GM23338 (cell line): ENCODE results near the gene SLC25A29. TPM values are rescaled to one million over a fixed set of nuclear protein-coding genes. Genes with fewer than 3 reads are reported as not detected.

Source experiments
- ATAC-seq: fragments of 200-7000 bp; cut with Tn5 transposase; 3 replicates; pipeline ENCODE4 v1.9.1; 2020
- DNase-seq: peaks from one replicate; pipeline ENCODE4 v3.0.0-alpha.2; 2015; ENCODE audit warnings: low spot score
- H2AFZ ChIP-seq: fragments of 200-600 bp; sonication (generic); 2 replicates; pipeline ENCODE4 v1.8.0; 2016; ENCODE audit warnings: antibody characterized with exemption, mild to moderate bottlenecking, moderate library complexity
- H3F3A ChIP-seq: fragments of 200-600 bp; sonication (generic); replicated peaks from 2 replicates; pipeline ENCODE4 v1.8.0; 2017; ENCODE audit warnings: antibody characterized with exemption, mixed run types, low read depth
- H3K27ac ChIP-seq: fragments of 200-600 bp; sonication (generic); 2 replicates; pipeline ENCODE4 v1.6.1; 2016; ENCODE audit warnings: low read depth
- H3K27me3 ChIP-seq: fragments of 200-600 bp; sonication (generic); 2 replicates; pipeline ENCODE4 v1.8.0; 2016; ENCODE audit warnings: mild to moderate bottlenecking, mixed run types, moderate library complexity; ENCODE audit not compliant: insufficient read depth
- H3K36me3 ChIP-seq: fragments of 200-600 bp; sonication (generic); 2 replicates; pipeline ENCODE4 v1.8.0; 2016; ENCODE audit warnings: mild to moderate bottlenecking; ENCODE audit not compliant: insufficient read depth
- H3K4me1 ChIP-seq: fragments of 200-600 bp; sonication (generic); 2 replicates; pipeline ENCODE4 v1.8.0; 2016; ENCODE audit warnings: mild to moderate bottlenecking, moderate library complexity; ENCODE audit not compliant: insufficient read depth
- H3K4me2 ChIP-seq: fragments of 200-600 bp; sonication (generic); 2 replicates; pipeline ENCODE4 v1.7.1; 2017; ENCODE audit warnings: mixed run types
- H3K4me3 ChIP-seq: fragments of 200-600 bp; sonication (generic); 2 replicates; pipeline ENCODE4 v1.6.1; 2016; ENCODE audit warnings: mixed run types
- H3K79me2 ChIP-seq: fragments of 200-600 bp; sonication (generic); replicated peaks from 2 replicates; pipeline ENCODE4 v1.8.0; 2017; ENCODE audit warnings: mild to moderate bottlenecking; ENCODE audit not compliant: insufficient read depth
- H3K9me2 ChIP-seq: fragments of 200-600 bp; sonication (generic); 2 replicates; pipeline ENCODE4 v1.8.0; 2017; ENCODE audit not compliant: insufficient read depth
- H4K20me1 ChIP-seq: fragments of 200-600 bp; sonication (generic); replicated peaks from 2 replicates; pipeline ENCODE4 v1.8.0; 2017; ENCODE audit warnings: mild to moderate bottlenecking; ENCODE audit not compliant: insufficient read depth
- H3K27ac Mint-ChIP-seq: 2 replicates; pipeline ENCODE4 v1.8.0; 2020; ENCODE audit warnings: inconsistent platforms, mild to moderate bottlenecking, moderate library complexity, mixed read lengths
- H3K27me3 Mint-ChIP-seq: 3 replicates; pipeline ENCODE4 v1.8.0; 2022; ENCODE audit warnings: low read depth, mild to moderate bottlenecking, moderate library complexity, mixed read lengths, inconsistent platforms; ENCODE audit not compliant: insufficient read depth, poor library complexity
- H3K36me3 Mint-ChIP-seq: 3 replicates; pipeline ENCODE4 v1.8.0; 2021; ENCODE audit warnings: low read depth, mild to moderate bottlenecking, inconsistent platforms, moderate library complexity, mixed read lengths
- H3K4me1 Mint-ChIP-seq: 3 replicates; pipeline ENCODE4 v1.8.0; 2020; ENCODE audit warnings: mild to moderate bottlenecking, inconsistent platforms, mixed read lengths
- H3K4me3 Mint-ChIP-seq: 3 replicates; pipeline ENCODE4 v1.8.0; 2021; ENCODE audit warnings: moderate library complexity, mild to moderate bottlenecking, inconsistent platforms, mixed read lengths
- H3K9me3 Mint-ChIP-seq: 3 replicates; pipeline ENCODE4 v1.8.0; 2020; ENCODE audit warnings: moderate library complexity, mild to moderate bottlenecking, inconsistent platforms, mixed read lengths
- ZNF114 ChIP-seq: fragments of 250-450 bp; sonication (Bioruptor Pico); IDR thresholded peaks from 2 replicates; pipeline ENCODE4 v1.5.0; 2020; ENCODE audit warnings: mild to moderate bottlenecking, moderate library complexity
- polyA plus RNA-seq: library from polyadenylated mRNA; unstranded; fragments of >200 nt; fragmentation: Nextera tagmentation; extraction: Ambion mirVana; gene quantifications from 2 replicates; pipeline ENCODE4 v1.2.1, GENCODE V29; 2016
- total RNA-seq: library from RNA; depleted of rRNA; stranded (reverse); fragments of >200 nt; shearing (Covaris generic); gene quantifications from 2 replicates; pipeline ENCODE4 v1.2.3, GENCODE V29; 2014
- TF ChIP-seq, protein P1 (sequence below): fragments of 250-450 bp; sonication (Bioruptor Pico); IDR thresholded peaks from 2 replicates; pipeline ENCODE4 v1.5.0; 2020; ENCODE audit warnings: mild to moderate bottlenecking, moderate library complexity
- TF ChIP-seq, protein P2 (sequence below): IDR thresholded peaks from one replicate; pipeline ENCODE4 v1.6.1; 2018; ENCODE audit warnings: antibody characterized with exemption; ENCODE audit not compliant: unreplicated experiment
- TF ChIP-seq, protein P3 (sequence below), 2 experiments: fragments of 200-600 bp in 1 of 2; sonication (generic) in 1 of 2; conservative IDR thresholded peaks; 2 replicates each; pipeline versions ENCODE4 v1.5.1 to v1.6.1; 2016 to 2017; ENCODE audit warnings: antibody characterized with exemption in 2 of 2, low read depth in 2 of 2, mild to moderate bottlenecking in 2 of 2, moderate library complexity in 1 of 2

Gene SLC25A29
- total and polyA plus RNA-seq, 2 experiments from 2014 or later, result 65.6 to 206 TPM

DNA sequence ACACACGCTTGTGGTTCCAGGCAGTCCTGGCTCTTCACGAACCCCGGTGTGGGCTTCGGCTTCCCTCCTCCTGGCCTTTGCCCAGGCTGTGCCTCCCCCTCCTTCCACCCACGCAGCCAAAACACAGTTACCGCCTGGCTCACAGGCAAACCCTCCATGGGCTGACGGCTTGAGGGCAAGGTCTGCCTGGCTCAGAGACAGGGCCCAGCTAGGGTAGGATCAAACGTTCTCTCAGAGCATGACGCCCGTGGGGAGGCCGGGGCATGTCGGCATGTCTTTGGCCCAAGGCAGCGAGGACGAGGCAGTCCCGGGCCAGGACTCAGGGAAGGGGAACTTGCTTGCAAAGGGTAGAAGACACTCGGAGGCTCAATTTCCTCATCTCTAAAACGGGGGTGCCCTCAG, 19.0 kb upstream of the SLC25A29 start:
- H3K27ac Mint-ChIP-seq, result no peak overlapping the region
- peaks cover 3% of the 10 kb centered on the region; the same call in 2 of the 3 replicates for H3K4me1 Mint-ChIP-seq
- no peaks in the 10 kb centered on the region for H3K36me3 ChIP-seq
- no peak overlapping the region for H3K4me3 Mint-ChIP-seq
- ATAC-seq, result no peak
- H3K9me3 Mint-ChIP-seq, result no peaks in the 10 kb centered on the region
- H2AFZ ChIP-seq, result no peak overlapping the region
- H3K4me3 ChIP-seq, result no peak overlapping the region
- peaks cover 9% of the 10 kb centered on the region for H3K27me3 Mint-ChIP-seq
- H3K27ac ChIP-seq, result no peak overlapping the region
- no peak for TF ChIP-seq ZNF114 (CRISPR knock-in tag)
- TF ChIP-seq, protein P1, sequence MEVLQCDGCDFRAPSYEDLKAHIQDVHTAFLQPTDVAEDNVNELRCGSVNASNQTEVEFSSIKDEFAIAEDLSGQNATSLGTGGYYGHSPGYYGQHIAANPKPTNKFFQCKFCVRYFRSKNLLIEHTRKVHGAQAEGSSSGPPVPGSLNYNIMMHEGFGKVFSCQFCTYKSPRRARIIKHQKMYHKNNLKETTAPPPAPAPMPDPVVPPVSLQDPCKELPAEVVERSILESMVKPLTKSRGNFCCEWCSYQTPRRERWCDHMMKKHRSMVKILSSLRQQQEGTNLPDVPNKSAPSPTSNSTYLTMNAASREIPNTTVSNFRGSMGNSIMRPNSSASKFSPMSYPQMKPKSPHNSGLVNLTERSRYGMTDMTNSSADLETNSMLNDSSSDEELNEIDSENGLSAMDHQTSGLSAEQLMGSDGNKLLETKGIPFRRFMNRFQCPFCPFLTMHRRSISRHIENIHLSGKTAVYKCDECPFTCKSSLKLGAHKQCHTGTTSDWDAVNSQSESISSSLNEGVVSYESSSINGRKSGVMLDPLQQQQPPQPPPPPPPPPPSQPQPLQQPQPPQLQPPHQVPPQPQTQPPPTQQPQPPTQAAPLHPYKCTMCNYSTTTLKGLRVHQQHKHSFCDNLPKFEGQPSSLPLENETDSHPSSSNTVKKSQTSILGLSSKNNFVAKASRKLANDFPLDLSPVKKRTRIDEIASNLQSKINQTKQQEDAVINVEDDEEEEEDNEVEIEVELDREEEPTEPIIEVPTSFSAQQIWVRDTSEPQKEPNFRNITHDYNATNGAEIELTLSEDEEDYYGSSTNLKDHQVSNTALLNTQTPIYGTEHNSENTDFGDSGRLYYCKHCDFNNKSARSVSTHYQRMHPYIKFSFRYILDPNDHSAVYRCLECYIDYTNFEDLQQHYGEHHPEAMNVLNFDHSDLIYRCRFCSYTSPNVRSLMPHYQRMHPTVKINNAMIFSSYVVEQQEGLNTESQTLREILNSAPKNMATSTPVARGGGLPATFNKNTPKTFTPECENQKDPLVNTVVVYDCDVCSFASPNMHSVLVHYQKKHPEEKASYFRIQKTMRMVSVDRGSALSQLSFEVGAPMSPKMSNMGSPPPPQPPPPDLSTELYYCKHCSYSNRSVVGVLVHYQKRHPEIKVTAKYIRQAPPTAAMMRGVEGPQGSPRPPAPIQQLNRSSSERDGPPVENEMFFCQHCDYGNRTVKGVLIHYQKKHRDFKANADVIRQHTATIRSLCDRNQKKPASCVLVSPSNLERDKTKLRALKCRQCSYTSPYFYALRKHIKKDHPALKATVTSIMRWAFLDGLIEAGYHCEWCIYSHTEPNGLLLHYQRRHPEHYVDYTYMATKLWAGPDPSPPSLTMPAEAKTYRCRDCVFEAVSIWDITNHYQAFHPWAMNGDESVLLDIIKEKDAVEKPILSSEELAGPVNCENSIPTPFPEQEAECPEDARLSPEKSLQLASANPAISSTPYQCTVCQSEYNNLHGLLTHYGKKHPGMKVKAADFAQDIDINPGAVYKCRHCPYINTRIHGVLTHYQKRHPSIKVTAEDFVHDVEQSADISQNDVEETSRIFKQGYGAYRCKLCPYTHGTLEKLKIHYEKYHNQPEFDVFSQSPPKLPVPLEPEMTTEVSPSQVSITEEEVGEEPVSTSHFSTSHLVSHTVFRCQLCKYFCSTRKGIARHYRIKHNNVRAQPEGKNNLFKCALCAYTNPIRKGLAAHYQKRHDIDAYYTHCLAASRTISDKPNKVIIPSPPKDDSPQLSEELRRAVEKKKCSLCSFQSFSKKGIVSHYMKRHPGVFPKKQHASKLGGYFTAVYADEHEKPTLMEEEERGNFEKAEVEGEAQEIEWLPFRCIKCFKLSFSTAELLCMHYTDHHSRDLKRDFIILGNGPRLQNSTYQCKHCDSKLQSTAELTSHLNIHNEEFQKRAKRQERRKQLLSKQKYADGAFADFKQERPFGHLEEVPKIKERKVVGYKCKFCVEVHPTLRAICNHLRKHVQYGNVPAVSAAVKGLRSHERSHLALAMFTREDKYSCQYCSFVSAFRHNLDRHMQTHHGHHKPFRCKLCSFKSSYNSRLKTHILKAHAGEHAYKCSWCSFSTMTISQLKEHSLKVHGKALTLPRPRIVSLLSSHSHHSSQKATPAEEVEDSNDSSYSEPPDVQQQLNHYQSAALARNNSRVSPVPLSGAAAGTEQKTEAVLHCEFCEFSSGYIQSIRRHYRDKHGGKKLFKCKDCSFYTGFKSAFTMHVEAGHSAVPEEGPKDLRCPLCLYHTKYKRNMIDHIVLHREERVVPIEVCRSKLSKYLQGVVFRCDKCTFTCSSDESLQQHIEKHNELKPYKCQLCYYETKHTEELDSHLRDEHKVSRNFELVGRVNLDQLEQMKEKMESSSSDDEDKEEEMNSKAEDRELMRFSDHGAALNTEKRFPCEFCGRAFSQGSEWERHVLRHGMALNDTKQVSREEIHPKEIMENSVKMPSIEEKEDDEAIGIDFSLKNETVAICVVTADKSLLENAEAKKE (CRISPR knock-in tag), result no peak
- TF ChIP-seq, protein P2, sequence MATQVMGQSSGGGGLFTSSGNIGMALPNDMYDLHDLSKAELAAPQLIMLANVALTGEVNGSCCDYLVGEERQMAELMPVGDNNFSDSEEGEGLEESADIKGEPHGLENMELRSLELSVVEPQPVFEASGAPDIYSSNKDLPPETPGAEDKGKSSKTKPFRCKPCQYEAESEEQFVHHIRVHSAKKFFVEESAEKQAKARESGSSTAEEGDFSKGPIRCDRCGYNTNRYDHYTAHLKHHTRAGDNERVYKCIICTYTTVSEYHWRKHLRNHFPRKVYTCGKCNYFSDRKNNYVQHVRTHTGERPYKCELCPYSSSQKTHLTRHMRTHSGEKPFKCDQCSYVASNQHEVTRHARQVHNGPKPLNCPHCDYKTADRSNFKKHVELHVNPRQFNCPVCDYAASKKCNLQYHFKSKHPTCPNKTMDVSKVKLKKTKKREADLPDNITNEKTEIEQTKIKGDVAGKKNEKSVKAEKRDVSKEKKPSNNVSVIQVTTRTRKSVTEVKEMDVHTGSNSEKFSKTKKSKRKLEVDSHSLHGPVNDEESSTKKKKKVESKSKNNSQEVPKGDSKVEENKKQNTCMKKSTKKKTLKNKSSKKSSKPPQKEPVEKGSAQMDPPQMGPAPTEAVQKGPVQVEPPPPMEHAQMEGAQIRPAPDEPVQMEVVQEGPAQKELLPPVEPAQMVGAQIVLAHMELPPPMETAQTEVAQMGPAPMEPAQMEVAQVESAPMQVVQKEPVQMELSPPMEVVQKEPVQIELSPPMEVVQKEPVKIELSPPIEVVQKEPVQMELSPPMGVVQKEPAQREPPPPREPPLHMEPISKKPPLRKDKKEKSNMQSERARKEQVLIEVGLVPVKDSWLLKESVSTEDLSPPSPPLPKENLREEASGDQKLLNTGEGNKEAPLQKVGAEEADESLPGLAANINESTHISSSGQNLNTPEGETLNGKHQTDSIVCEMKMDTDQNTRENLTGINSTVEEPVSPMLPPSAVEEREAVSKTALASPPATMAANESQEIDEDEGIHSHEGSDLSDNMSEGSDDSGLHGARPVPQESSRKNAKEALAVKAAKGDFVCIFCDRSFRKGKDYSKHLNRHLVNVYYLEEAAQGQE, result no peak
- TF ChIP-seq, protein P3, sequence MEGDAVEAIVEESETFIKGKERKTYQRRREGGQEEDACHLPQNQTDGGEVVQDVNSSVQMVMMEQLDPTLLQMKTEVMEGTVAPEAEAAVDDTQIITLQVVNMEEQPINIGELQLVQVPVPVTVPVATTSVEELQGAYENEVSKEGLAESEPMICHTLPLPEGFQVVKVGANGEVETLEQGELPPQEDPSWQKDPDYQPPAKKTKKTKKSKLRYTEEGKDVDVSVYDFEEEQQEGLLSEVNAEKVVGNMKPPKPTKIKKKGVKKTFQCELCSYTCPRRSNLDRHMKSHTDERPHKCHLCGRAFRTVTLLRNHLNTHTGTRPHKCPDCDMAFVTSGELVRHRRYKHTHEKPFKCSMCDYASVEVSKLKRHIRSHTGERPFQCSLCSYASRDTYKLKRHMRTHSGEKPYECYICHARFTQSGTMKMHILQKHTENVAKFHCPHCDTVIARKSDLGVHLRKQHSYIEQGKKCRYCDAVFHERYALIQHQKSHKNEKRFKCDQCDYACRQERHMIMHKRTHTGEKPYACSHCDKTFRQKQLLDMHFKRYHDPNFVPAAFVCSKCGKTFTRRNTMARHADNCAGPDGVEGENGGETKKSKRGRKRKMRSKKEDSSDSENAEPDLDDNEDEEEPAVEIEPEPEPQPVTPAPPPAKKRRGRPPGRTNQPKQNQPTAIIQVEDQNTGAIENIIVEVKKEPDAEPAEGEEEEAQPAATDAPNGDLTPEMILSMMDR (conservative IDR thresholded peaks at IDR 0.05; ENCODE audit: low read depth in 2 of 2), result no peak
- no peak for DNase-seq
- H3K79me2 ChIP-seq, result no peaks in the 10 kb centered on the region
- no peaks in the 10 kb centered on the region for H3F3A ChIP-seq
- no peaks in the 10 kb centered on the region for H4K20me1 ChIP-seq
- no peaks in the 10 kb centered on the region for H3K4me1 ChIP-seq
- no peaks in the 10 kb centered on the region for H3K9me2 ChIP-seq
- H3K36me3 Mint-ChIP-seq, result no peaks in the 10 kb centered on the region
- no peak overlapping the region for H3K4me2 ChIP-seq
- H3K27me3 ChIP-seq, result no peaks in the 10 kb centered on the region
